HepG2 (cell line): ENCODE measurements around the gene PSMG3.

Experiments
- ELF3 ChIP-seq: IDR thresholded peaks from 2 replicates; pipeline ENCODE4 v1.6.1; 2016; ENCODE audit warnings: missing genetic modification reagents, missing compliant biosample characterization
- GTF3A ChIP-seq: sonication (generic); formaldehyde crosslinking; conservative IDR thresholded peaks from 2 replicates; pipeline ENCODE4 v1.4.0; 2020; ENCODE audit warnings: mild to moderate bottlenecking, missing genetic modification reagents
- MYNN ChIP-seq: sonication (generic); formaldehyde crosslinking; IDR thresholded peaks from 2 replicates; pipeline ENCODE4 v1.4.0; 2020; ENCODE audit warnings: mild to moderate bottlenecking, low read depth, missing genetic modification reagents
- NFKBIZ ChIP-seq: IDR thresholded peaks from 2 replicates; pipeline ENCODE4 v1.6.1; 2018; ENCODE audit warnings: missing genetic modification reagents, missing compliant biosample characterization
- POLR2AphosphoS2 ChIP-seq: IDR thresholded peaks from 2 replicates; pipeline ENCODE4 v1.6.1; 2011; ENCODE audit warnings: low read depth, low read length, improper control_type of control experiment
- RCOR2 ChIP-seq: IDR thresholded peaks from 2 replicates; pipeline ENCODE4 v1.6.1; 2016; ENCODE audit warnings: missing biosample characterization, missing genetic modification reagents
- THAP7 ChIP-seq: sonication (generic); formaldehyde crosslinking; IDR thresholded peaks from 2 replicates; pipeline ENCODE4 v1.8.1; 2023; ENCODE audit warnings: mild to moderate bottlenecking, missing genetic modification reagents
- USF2 ChIP-seq, 2 experiments: sonication (generic) in 1 of 2; formaldehyde crosslinking in 1 of 2; IDR thresholded peaks; 2 replicates each; pipeline versions ENCODE4 v1.5.1 to v1.6.1; 2011 to 2020; ENCODE audit warnings: borderline replicate concordance in 1 of 2, low read depth in 1 of 2, low read length in 1 of 2, mild to moderate bottlenecking in 1 of 2, missing genetic modification reagents in 1 of 2, moderate library complexity in 1 of 2
- ZNF280D ChIP-seq: sonication (generic); formaldehyde crosslinking; IDR thresholded peaks from 2 replicates; pipeline ENCODE4 v1.5.1; 2020; ENCODE audit warnings: mild to moderate bottlenecking, missing genetic modification reagents
- ZNF652 ChIP-seq: IDR thresholded peaks from 2 replicates; pipeline ENCODE4 v1.6.1; 2016; ENCODE audit warnings: low read depth, borderline replicate concordance
- TF ChIP-seq, protein P1 (sequence below): sonication (generic); formaldehyde crosslinking; IDR thresholded peaks from 2 replicates; pipeline ENCODE4 v1.5.0; 2020; ENCODE audit warnings: mild to moderate bottlenecking, missing genetic modification reagents, moderate library complexity
- TF ChIP-seq, protein P2 (sequence below): sonication (generic); formaldehyde crosslinking; IDR thresholded peaks from 2 replicates; pipeline ENCODE4 v1.4.0; 2020; ENCODE audit warnings: missing genetic modification reagents
- TF ChIP-seq, protein P3 (sequence below), 2 experiments: IDR thresholded peaks; 2 replicates each; pipeline ENCODE4 v1.6.1; 2011 to 2012; ENCODE audit warnings: low read length in 2 of 2, borderline replicate concordance in 1 of 2, low read depth in 1 of 2, mild to moderate bottlenecking in 1 of 2, moderate library complexity in 1 of 2

DNA sequence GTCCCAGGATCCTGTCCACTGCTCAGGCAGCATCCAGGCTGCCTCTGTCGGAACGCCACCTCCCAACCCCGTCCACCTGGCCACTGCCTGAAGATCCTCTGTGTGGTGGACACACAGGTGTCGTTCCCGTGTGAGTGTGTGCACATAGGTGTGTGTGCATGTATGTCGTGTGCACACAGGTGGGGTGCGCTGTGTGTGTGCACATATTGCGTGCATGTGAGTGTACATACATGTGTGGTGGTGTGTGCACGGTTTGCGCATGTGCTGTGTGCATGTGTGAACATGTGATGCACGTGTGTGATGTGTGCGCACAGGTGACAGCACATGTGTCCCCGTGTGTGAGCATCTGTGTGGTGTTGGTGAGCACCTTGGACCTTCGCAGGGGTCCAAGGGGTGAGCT lies 20.9 kb downstream of the PSMG3 start:
- TF ChIP-seq ELF3 (CRISPR knock-in tag) (no peak), ZNF280D (no peak), RCOR2 (CRISPR knock-in tag) (no peak), THAP7 (no peak), USF2 (IDR thresholded peaks at IDR 0.05; ENCODE audit: low read depth, low read length) (no peak), USF2 (CRISPR knock-in tag; IDR thresholded peaks at IDR 0.05; ENCODE audit: borderline replicate concordance) (no peak), NFKBIZ (no peak), POLR2AphosphoS2 (no peak), MYNN (no peak), GTF3A (CRISPR knock-in tag) (no peak), ZNF652 (no peak)
- TF ChIP-seq, protein P1, sequence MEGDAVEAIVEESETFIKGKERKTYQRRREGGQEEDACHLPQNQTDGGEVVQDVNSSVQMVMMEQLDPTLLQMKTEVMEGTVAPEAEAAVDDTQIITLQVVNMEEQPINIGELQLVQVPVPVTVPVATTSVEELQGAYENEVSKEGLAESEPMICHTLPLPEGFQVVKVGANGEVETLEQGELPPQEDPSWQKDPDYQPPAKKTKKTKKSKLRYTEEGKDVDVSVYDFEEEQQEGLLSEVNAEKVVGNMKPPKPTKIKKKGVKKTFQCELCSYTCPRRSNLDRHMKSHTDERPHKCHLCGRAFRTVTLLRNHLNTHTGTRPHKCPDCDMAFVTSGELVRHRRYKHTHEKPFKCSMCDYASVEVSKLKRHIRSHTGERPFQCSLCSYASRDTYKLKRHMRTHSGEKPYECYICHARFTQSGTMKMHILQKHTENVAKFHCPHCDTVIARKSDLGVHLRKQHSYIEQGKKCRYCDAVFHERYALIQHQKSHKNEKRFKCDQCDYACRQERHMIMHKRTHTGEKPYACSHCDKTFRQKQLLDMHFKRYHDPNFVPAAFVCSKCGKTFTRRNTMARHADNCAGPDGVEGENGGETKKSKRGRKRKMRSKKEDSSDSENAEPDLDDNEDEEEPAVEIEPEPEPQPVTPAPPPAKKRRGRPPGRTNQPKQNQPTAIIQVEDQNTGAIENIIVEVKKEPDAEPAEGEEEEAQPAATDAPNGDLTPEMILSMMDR (CRISPR knock-in tag): no peak
- TF ChIP-seq, protein P2, sequence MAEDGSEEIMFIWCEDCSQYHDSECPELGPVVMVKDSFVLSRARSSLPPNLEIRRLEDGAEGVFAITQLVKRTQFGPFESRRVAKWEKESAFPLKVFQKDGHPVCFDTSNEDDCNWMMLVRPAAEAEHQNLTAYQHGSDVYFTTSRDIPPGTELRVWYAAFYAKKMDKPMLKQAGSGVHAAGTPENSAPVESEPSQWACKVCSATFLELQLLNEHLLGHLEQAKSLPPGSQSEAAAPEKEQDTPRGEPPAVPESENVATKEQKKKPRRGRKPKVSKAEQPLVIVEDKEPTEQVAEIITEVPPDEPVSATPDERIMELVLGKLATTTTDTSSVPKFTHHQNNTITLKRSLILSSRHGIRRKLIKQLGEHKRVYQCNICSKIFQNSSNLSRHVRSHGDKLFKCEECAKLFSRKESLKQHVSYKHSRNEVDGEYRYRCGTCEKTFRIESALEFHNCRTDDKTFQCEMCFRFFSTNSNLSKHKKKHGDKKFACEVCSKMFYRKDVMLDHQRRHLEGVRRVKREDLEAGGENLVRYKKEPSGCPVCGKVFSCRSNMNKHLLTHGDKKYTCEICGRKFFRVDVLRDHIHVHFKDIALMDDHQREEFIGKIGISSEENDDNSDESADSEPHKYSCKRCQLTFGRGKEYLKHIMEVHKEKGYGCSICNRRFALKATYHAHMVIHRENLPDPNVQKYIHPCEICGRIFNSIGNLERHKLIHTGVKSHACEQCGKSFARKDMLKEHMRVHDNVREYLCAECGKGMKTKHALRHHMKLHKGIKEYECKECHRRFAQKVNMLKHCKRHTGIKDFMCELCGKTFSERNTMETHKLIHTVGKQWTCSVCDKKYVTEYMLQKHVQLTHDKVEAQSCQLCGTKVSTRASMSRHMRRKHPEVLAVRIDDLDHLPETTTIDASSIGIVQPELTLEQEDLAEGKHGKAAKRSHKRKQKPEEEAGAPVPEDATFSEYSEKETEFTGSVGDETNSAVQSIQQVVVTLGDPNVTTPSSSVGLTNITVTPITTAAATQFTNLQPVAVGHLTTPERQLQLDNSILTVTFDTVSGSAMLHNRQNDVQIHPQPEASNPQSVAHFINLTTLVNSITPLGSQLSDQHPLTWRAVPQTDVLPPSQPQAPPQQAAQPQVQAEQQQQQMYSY (CRISPR knock-in tag): no peak
- TF ChIP-seq, protein P3, sequence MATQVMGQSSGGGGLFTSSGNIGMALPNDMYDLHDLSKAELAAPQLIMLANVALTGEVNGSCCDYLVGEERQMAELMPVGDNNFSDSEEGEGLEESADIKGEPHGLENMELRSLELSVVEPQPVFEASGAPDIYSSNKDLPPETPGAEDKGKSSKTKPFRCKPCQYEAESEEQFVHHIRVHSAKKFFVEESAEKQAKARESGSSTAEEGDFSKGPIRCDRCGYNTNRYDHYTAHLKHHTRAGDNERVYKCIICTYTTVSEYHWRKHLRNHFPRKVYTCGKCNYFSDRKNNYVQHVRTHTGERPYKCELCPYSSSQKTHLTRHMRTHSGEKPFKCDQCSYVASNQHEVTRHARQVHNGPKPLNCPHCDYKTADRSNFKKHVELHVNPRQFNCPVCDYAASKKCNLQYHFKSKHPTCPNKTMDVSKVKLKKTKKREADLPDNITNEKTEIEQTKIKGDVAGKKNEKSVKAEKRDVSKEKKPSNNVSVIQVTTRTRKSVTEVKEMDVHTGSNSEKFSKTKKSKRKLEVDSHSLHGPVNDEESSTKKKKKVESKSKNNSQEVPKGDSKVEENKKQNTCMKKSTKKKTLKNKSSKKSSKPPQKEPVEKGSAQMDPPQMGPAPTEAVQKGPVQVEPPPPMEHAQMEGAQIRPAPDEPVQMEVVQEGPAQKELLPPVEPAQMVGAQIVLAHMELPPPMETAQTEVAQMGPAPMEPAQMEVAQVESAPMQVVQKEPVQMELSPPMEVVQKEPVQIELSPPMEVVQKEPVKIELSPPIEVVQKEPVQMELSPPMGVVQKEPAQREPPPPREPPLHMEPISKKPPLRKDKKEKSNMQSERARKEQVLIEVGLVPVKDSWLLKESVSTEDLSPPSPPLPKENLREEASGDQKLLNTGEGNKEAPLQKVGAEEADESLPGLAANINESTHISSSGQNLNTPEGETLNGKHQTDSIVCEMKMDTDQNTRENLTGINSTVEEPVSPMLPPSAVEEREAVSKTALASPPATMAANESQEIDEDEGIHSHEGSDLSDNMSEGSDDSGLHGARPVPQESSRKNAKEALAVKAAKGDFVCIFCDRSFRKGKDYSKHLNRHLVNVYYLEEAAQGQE (IDR thresholded peaks at IDR 0.05; ENCODE audit: borderline replicate concordance in 1 of 2, low read depth in 1 of 2, low read length in 2 of 2): no peak
